ENCODE results near the gene GPR153. TPM values are rescaled to one million over a fixed set of nuclear protein-coding genes. Genes with fewer than 3 reads are reported as not detected.
A peak's percentile ranks its signal among the peaks of the same experiment; 100 is the strongest.

GPR153 gene
- total and polyA plus RNA-seq, 2 of the 13 experiments (the other 11 are each of a cell fraction or from before 2014, with no cell fraction given): 0.22 to 0.31 TPM

GRCh38 chr1:6200188-6200809 is 60.6 kb downstream of the GPR153 start:
- Histone ChIP-seq H3K4me1 (ENCODE audit: insufficient read depth, low read length) (peaks cover 46% of the 10 kb centered on the region), H3K4me3 (replicated peaks in 1 of 3; ENCODE audit: insufficient read depth in 1 of 3, low read depth in 2 of 3, low read length in 3 of 3) (peak overlapping the region; percentile 93 to 97 (median 94)), H3K79me2 (ENCODE audit: insufficient read depth, low read length) (peaks cover 39% of the 10 kb centered on the region), H3K27ac (ENCODE audit: extremely low read length, insufficient read depth, low read length) (peak overlapping the region; percentile 82), H3K27me3 (ENCODE audit: control insufficient read depth in 1 of 2, insufficient read depth in 2 of 2, low read length in 2 of 2) (no peaks in the 10 kb centered on the region), H3K9ac (ENCODE audit: insufficient read depth, low read depth, low read length) (peak overlapping the region; percentile 99), H3K9me3 (ENCODE audit: low read length) (no peaks in the 10 kb centered on the region), H3K36me3 (replicated peaks in 1 of 2; ENCODE audit: control insufficient read depth in 1 of 2, insufficient read depth in 2 of 2, low read length in 2 of 2) (peaks cover 4 to 19% of the 10 kb centered on the region in 2 experiments), H3K4me2 (ENCODE audit: low read depth, low read length) (peak overlapping the region; percentile 90), H2AFZ (ENCODE audit: low read length) (peak overlapping the region; percentile 66), H4K20me1 (ENCODE audit: insufficient read depth, low read length) (peaks cover 18% of the 10 kb centered on the region)
- no TSS peak for BruUV-seq (replicated peaks)
- CTCF ChIA-PET (ENCODE audit: low intra/inter-chr PET ratio, low total read pairs): no interaction called here
- 83% methylated on average over 7 of the region's 10 CpGs for WGBS (ENCODE audit: low lambda C conversion rate)
- intact Hi-C loops (cut with micrococcal nuclease; ENCODE audit: unreplicated experiment) (loop anchor here (10.0 kb wide), 1 partner anchor 615 kb away; no protein-coding TSS in a partner anchor), in situ Hi-C loops (cut with HindIII; ENCODE audit: extremely low pct_ligation_motif_present, low pct_unique_long_range_greater_than_20kb) (no loop called here)
- no peak for ATAC-seq
- no peak for FAIRE-seq
- POLR2A ChIA-PET: interaction anchor here (0.8 to 2.6 kb wide), 2 partner anchors 15 to 17 kb away, joined by 3 to 6 read pairs; no protein-coding TSS in a partner anchor
- DNase-seq (ENCODE audit: low spot score): no peak
- TF ChIP-seq KMT2A (CRISPR knock-in tag; IDR thresholded peaks at IDR 0.05): no peak
- TF ChIP-seq ZMAT3 (CRISPR knock-in tag; conservative IDR thresholded peaks at IDR 0.05): no peak
- TF ChIP-seq AGO2 (optimal IDR thresholded peaks at IDR 0.05; ENCODE audit: low read depth, low read length): no peak
- TF ChIP-seq ZNF883 (CRISPR knock-in tag; IDR thresholded peaks at IDR 0.05; ENCODE audit: not compliant biosample characterization): no peak
- no peak for TF ChIP-seq ZNF781 (CRISPR knock-in tag; IDR thresholded peaks at IDR 0.05; ENCODE audit: borderline replicate concordance, not compliant biosample characterization)
- TF ChIP-seq SMYD3 (CRISPR knock-in tag; IDR thresholded peaks at IDR 0.05): no peak
- TF ChIP-seq, protein P1, sequence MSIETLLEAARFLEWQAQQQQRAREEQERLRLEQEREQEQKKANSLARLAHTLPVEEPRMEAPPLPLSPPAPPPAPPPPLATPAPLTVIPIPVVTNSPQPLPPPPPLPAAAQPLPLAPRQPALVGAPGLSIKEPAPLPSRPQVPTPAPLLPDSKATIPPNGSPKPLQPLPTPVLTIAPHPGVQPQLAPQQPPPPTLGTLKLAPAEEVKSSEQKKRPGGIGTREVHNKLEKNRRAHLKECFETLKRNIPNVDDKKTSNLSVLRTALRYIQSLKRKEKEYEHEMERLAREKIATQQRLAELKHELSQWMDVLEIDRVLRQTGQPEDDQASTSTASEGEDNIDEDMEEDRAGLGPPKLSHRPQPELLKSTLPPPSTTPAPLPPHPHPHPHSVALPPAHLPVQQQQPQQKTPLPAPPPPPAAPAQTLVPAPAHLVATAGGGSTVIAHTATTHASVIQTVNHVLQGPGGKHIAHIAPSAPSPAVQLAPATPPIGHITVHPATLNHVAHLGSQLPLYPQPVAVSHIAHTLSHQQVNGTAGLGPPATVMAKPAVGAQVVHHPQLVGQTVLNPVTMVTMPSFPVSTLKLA (IDR thresholded peaks at IDR 0.05): no peak
- TF ChIP-seq SMARCE1 (IDR thresholded peaks at IDR 0.05; ENCODE audit: borderline replicate concordance): no peak
- no peak for TF ChIP-seq EZH2 (conservative IDR thresholded peaks at IDR 0.05; ENCODE audit: low read depth, low read length)
- no peak for TF ChIP-seq HDAC1 (CRISPR knock-in tag; IDR thresholded peaks at IDR 0.05)
- TF ChIP-seq ZNF792 (CRISPR knock-in tag; IDR thresholded peaks at IDR 0.05): no peak
- no peak for TF ChIP-seq MIER2 (CRISPR knock-in tag; IDR thresholded peaks at IDR 0.05)
- TF ChIP-seq MTF2 (CRISPR knock-in tag; IDR thresholded peaks at IDR 0.05; ENCODE audit: borderline replicate concordance): no peak
- no peak for TF ChIP-seq ZNF234 (CRISPR knock-in tag; conservative IDR thresholded peaks at IDR 0.05)
- TF ChIP-seq ZFP37 (CRISPR knock-in tag; IDR thresholded peaks at IDR 0.05; ENCODE audit: borderline replicate concordance): no peak
- no peak for TF ChIP-seq ZMYM4 (CRISPR knock-in tag; IDR thresholded peaks at IDR 0.05)
- TF ChIP-seq ZNF788 (CRISPR knock-in tag; IDR thresholded peaks at IDR 0.05; ENCODE audit: borderline replicate concordance): no peak
- TF ChIP-seq STAT5B (CRISPR knock-in tag; IDR thresholded peaks at IDR 0.05): no peak
- no peak for TF ChIP-seq CCAR2 (optimal IDR thresholded peaks at IDR 0.05; ENCODE audit: low read depth, low read length)
- no peak for TF ChIP-seq ZNF432 (CRISPR knock-in tag; IDR thresholded peaks at IDR 0.05; ENCODE audit: borderline replicate concordance)
- no peak for TF ChIP-seq HNRNPUL1 (IDR thresholded peaks at IDR 0.05; ENCODE audit: low read depth, low read length)
- TF ChIP-seq ZNF33B (CRISPR knock-in tag; IDR thresholded peaks at IDR 0.05): no peak
- no peak for TF ChIP-seq HBP1 (CRISPR knock-in tag; IDR thresholded peaks at IDR 0.05; ENCODE audit: low read depth)
- TF ChIP-seq ZNF615 (CRISPR knock-in tag; IDR thresholded peaks at IDR 0.05; ENCODE audit: borderline replicate concordance): 0 out of 2 replicates have a peak, but pooled peaks have one; percentile 20

All from HepG2 (cell line).